SIG-M5 (cell line): ENCODE results near the gene TMEM225B.
"Not testable (repeated sequence)": the region's sequence is repeated elsewhere in the genome, so short reads cannot be mapped to it uniquely, and the experiment has no call there.

Experiments
- DNase-seq: peaks from one replicate; lab custom pipeline; 2025; lab: John Stamatoyannopoulos, UW

Gene TMEM225B

GRCh38 chr7:99654626-99655025, 56.6 kb downstream of the TMEM225B start:
- not testable (repeated sequence) for DNase-seq

- DNase-seq = not testable (repeated sequence)
Measured at GRCh38 chr7:99657879-99658278, 59.8 kb downstream of the TMEM225B start.
